ENCODE measurements around the gene SHTN1.

Gene SHTN1

GRCh38 chr10:116972131-116972530 lies 32.9 kb downstream of the SHTN1 start:
- Histone ChIP-seq H3F3A (ENCODE audit: low read depth) (no peaks in the 10 kb centered on the region), H3K4me3 (ENCODE audit: low read length, poor library complexity, severe bottlenecking) (no peak overlapping the region), H3K4me1 (ENCODE audit: insufficient read depth, low read length, poor library complexity, severe bottlenecking) (no peaks in the 10 kb centered on the region), H4K20me1 (ENCODE audit: insufficient read depth, low read length, poor library complexity, severe bottlenecking) (no peaks in the 10 kb centered on the region), H3K79me2 (ENCODE audit: insufficient read depth, low read length) (no peaks in the 10 kb centered on the region), H3K36me3 (ENCODE audit: insufficient read depth, low read length) (no peaks in the 10 kb centered on the region), H3K27me3 (ENCODE audit: insufficient read depth, low read length, poor library complexity, severe bottlenecking) (no peaks in the 10 kb centered on the region), H3K9me3 (ENCODE audit: insufficient read depth, low read depth, low read length) (no peaks in the 10 kb centered on the region), H3K4me2 (ENCODE audit: low read depth, low read length, poor library complexity, severe bottlenecking) (no peak overlapping the region), H2AFZ (ENCODE audit: low read length) (no peak overlapping the region), H3K9me2 (replicated peaks; ENCODE audit: low read depth, low read length) (no peaks in the 10 kb centered on the region), H3K9ac (ENCODE audit: low read depth, low read length, poor library complexity, severe bottlenecking) (no peak overlapping the region)
- TF ChIP-seq CTCF (conservative IDR thresholded peaks at IDR 0.05; ENCODE audit: low read length) (no peak), EZH2phosphoT487 (IDR thresholded peaks at IDR 0.05; ENCODE audit: borderline replicate concordance) (no peak)

GRCh38 chr10:116970050-116970449 lies 34.9 kb downstream of the SHTN1 start:
- no peaks in the 10 kb centered on the region for H4K20me1 ChIP-seq (ENCODE audit: insufficient read depth, low read length, poor library complexity, severe bottlenecking)
- H2AFZ ChIP-seq (ENCODE audit: low read length) = no peak overlapping the region
- H3K27me3 ChIP-seq (ENCODE audit: insufficient read depth, low read length, poor library complexity, severe bottlenecking) = no peaks in the 10 kb centered on the region
- no peaks in the 10 kb centered on the region for H3K9me2 ChIP-seq (replicated peaks; ENCODE audit: low read depth, low read length)
- no peaks in the 10 kb centered on the region for H3K9me3 ChIP-seq (ENCODE audit: insufficient read depth, low read depth, low read length)
- H3K79me2 ChIP-seq (ENCODE audit: insufficient read depth, low read length) = no peaks in the 10 kb centered on the region
- TF ChIP-seq CTCF (conservative IDR thresholded peaks at IDR 0.05; ENCODE audit: low read length) = no peak
- no peak for TF ChIP-seq EZH2phosphoT487 (IDR thresholded peaks at IDR 0.05; ENCODE audit: borderline replicate concordance)
- no peak overlapping the region for H3K4me3 ChIP-seq (ENCODE audit: low read length, poor library complexity, severe bottlenecking)
- no peak overlapping the region for H3K9ac ChIP-seq (ENCODE audit: low read depth, low read length, poor library complexity, severe bottlenecking)
- H3K4me1 ChIP-seq (ENCODE audit: insufficient read depth, low read length, poor library complexity, severe bottlenecking) = no peaks in the 10 kb centered on the region
- no peaks in the 10 kb centered on the region for H3F3A ChIP-seq (ENCODE audit: low read depth)
- no peaks in the 10 kb centered on the region for H3K36me3 ChIP-seq (ENCODE audit: insufficient read depth, low read length)
- no peak overlapping the region for H3K4me2 ChIP-seq (ENCODE audit: low read depth, low read length, poor library complexity, severe bottlenecking)

- Histone ChIP-seq H3K4me2 (ENCODE audit: low read depth, low read length, poor library complexity, severe bottlenecking) (no peak overlapping the region), H3K79me2 (ENCODE audit: insufficient read depth, low read length) (no peaks in the 10 kb centered on the region), H4K20me1 (ENCODE audit: insufficient read depth, low read length, poor library complexity, severe bottlenecking) (no peaks in the 10 kb centered on the region)
Measured at GRCh38 chr10:116968331-116968730, 36.7 kb downstream of the SHTN1 start.

More at GRCh38 chr10:116968331-116968730, 36.7 kb downstream of the SHTN1 start:
- Histone ChIP-seq H3K9me3 (ENCODE audit: insufficient read depth, low read depth, low read length) (no peaks in the 10 kb centered on the region), H3K9me2 (replicated peaks; ENCODE audit: low read depth, low read length) (no peaks in the 10 kb centered on the region), H3F3A (ENCODE audit: low read depth) (no peaks in the 10 kb centered on the region), H2AFZ (ENCODE audit: low read length) (no peak overlapping the region), H3K4me3 (ENCODE audit: low read length, poor library complexity, severe bottlenecking) (no peak overlapping the region), H3K36me3 (ENCODE audit: insufficient read depth, low read length) (no peaks in the 10 kb centered on the region), H3K27me3 (ENCODE audit: insufficient read depth, low read length, poor library complexity, severe bottlenecking) (no peaks in the 10 kb centered on the region), H3K9ac (ENCODE audit: low read depth, low read length, poor library complexity, severe bottlenecking) (no peak overlapping the region), H3K4me1 (ENCODE audit: insufficient read depth, low read length, poor library complexity, severe bottlenecking) (no peaks in the 10 kb centered on the region)
- no peak for TF ChIP-seq EZH2phosphoT487 (IDR thresholded peaks at IDR 0.05; ENCODE audit: borderline replicate concordance)
- no peak for TF ChIP-seq CTCF (conservative IDR thresholded peaks at IDR 0.05; ENCODE audit: low read length)
